Calu3 (cell line): ENCODE data around the gene P2RX1. TPM values are rescaled to one million over a fixed set of nuclear protein-coding genes. Genes with fewer than 3 reads are reported as not detected.
A peak's percentile ranks its signal among the peaks of the same experiment; 100 is the strongest.

Experiments used
- BruUV-seq: library from RNA; stranded (reverse); fragments of 400-500 nt; replicated peaks from 2 replicates; lab custom pipeline; 2021; lab: Mats Ljungman, UMichigan
- CTCF ChIA-PET: fragments of 300-600 bp; sonication (Branson Sonifier 250); formaldehyde crosslinking; loops from one replicate; lab custom pipeline; 2022; ENCODE audit warnings: antibody characterized with exemption; lab: Charles Lee
- DNase-seq: peaks from one replicate; pipeline ENCODE4 v3.0.0; 2022
- H3K27ac Mint-ChIP-seq: one replicate; pipeline ENCODE4 v1.8.0; 2022; ENCODE audit warnings: mixed read lengths; ENCODE audit not compliant: unreplicated experiment
- H3K27me3 Mint-ChIP-seq: one replicate; pipeline ENCODE4 v1.8.0; 2022; ENCODE audit warnings: mixed read lengths; ENCODE audit not compliant: unreplicated experiment
- H3K36me3 Mint-ChIP-seq: one replicate; pipeline ENCODE4 v1.8.0; 2022; ENCODE audit warnings: mild to moderate bottlenecking, moderate library complexity, mixed read lengths; ENCODE audit not compliant: insufficient read depth, unreplicated experiment
- H3K4me1 Mint-ChIP-seq: one replicate; pipeline ENCODE4 v1.8.0; 2022; ENCODE audit warnings: mild to moderate bottlenecking, low read depth, mixed read lengths; ENCODE audit not compliant: unreplicated experiment
- H3K4me3 Mint-ChIP-seq: one replicate; pipeline ENCODE4 v1.8.0; 2022; ENCODE audit warnings: mild to moderate bottlenecking, low read depth, moderate library complexity, mixed read lengths; ENCODE audit not compliant: unreplicated experiment
- H3K9me3 Mint-ChIP-seq: one replicate; pipeline ENCODE4 v1.8.0; 2022; ENCODE audit warnings: low read depth, mixed read lengths; ENCODE audit not compliant: unreplicated experiment
- intact Hi-C: fragments of 100-400 bp; cut with micrococcal nuclease; formaldehyde crosslinking; loops from one replicate; pipeline ENCODE4 v1.10.0; 2022; ENCODE audit not compliant: unreplicated experiment
- total RNA-seq: library from RNA; stranded (reverse); gene quantifications from 2 replicates; pipeline ENCODE4 v1.2.3, GENCODE V29; 2022
- TF ChIP-seq, protein P1 (sequence below): fragments of 200-600 bp; IDR thresholded peaks from one replicate; pipeline ENCODE4 v1.8.0; 2022; ENCODE audit warnings: antibody characterized with exemption; ENCODE audit not compliant: unreplicated experiment

The P2RX1 gene
- total RNA-seq, 1 experiment from 2014 or later, result not detected

DNA sequence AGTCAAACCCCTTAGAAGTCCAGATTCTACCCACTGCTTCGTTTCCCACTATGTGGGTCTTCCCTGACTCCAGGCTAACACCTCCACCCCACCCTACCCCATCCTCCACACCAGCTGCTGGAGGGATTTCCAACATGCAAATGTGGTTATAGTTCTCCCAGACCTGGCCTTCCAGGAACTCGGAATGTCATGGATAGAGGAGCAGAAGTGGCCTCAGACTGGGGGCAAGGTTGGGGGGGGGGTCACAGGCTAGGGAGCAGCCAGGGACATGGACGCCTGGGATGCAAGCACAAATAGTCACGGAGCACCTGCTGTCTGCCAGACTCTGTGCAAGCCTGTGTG, 25.4 kb downstream of the P2RX1 start:
- TF ChIP-seq, protein P1, sequence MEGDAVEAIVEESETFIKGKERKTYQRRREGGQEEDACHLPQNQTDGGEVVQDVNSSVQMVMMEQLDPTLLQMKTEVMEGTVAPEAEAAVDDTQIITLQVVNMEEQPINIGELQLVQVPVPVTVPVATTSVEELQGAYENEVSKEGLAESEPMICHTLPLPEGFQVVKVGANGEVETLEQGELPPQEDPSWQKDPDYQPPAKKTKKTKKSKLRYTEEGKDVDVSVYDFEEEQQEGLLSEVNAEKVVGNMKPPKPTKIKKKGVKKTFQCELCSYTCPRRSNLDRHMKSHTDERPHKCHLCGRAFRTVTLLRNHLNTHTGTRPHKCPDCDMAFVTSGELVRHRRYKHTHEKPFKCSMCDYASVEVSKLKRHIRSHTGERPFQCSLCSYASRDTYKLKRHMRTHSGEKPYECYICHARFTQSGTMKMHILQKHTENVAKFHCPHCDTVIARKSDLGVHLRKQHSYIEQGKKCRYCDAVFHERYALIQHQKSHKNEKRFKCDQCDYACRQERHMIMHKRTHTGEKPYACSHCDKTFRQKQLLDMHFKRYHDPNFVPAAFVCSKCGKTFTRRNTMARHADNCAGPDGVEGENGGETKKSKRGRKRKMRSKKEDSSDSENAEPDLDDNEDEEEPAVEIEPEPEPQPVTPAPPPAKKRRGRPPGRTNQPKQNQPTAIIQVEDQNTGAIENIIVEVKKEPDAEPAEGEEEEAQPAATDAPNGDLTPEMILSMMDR, result no peak
- no peak for DNase-seq
- Mint-ChIP-seq H3K27me3 (peaks cover 13% of the 10 kb centered on the region), H3K4me1 (peaks cover 35% of the 10 kb centered on the region), H3K36me3 (peaks cover 40% of the 10 kb centered on the region), H3K9me3 (no peaks in the 10 kb centered on the region), H3K27ac (peak overlapping the region; percentile 43), H3K4me3 (peak overlapping the region; percentile 65)
- CTCF ChIA-PET, result interaction anchor here (1.2 to 1.3 kb wide), 3 partner anchors 12 to 45 kb away, joined by 3 to 7 read pairs (median 5); partner anchors contain the start of gene NCBP3
- intact Hi-C loops, result no loop called here
- no TSS peak for BruUV-seq

DNA sequence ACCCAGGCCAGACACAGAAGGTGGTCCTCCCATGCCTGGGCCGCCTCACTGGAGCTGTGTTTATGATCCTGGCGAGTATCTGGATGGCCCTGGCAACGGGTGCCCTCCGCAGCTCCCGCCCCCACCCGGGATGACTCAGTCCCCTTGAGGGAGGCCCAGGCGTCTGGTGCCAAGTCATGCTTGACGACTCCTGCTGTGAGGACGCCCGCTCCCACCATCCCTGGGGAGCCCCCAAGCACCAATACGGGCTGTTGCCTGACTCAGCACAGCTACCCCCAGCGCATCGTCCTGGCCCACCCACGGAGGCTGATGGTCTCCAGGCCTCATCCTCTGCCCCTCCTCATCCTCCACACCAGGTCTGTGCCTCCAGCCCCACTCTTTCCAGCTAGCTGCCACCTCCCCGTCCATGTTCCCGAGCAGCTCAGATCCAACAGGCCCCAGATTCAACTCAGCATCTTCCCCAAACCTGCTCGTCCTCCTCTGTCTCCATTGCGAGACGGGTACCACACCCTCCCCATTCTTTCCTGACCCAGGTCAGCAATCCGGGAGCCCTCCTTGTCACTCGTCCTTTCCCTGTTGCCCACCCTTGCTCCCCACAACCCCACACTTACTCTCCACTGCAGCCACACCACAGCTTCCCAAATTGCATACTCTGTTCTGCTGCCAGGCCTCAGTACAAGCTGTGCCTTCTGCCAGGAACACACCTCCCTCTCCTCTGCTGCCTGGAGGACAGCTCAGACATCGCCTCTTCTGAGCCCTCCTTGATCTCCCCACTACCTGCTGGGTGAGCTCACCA, 26.0 kb downstream of the P2RX1 start:
- BruUV-seq, result no TSS peak
- Mint-ChIP-seq H3K4me3 (no peak overlapping the region), H3K27ac (peak overlapping the region; percentile 43), H3K9me3 (no peaks in the 10 kb centered on the region), H3K4me1 (peaks cover 35% of the 10 kb centered on the region), H3K27me3 (peaks cover 13% of the 10 kb centered on the region), H3K36me3 (peaks cover 40% of the 10 kb centered on the region)
- peak; percentile 76 for DNase-seq
- intact Hi-C loops, result no loop called here
- TF ChIP-seq, protein P1, result no peak
- CTCF ChIA-PET, result interaction anchor here (1.2 to 1.3 kb wide), 3 partner anchors 12 to 44 kb away, joined by 3 to 7 read pairs (median 5); partner anchors contain the start of gene NCBP3

GRCh38 chr17:3889325-3890012, 26.8 kb downstream of the P2RX1 start:
- TF ChIP-seq, protein P1, result no peak
- CTCF ChIA-PET, result interaction anchor here (1.2 to 1.3 kb wide), 3 partner anchors 11 to 43 kb away, joined by 3 to 7 read pairs (median 5); partner anchors contain the start of gene NCBP3
- Mint-ChIP-seq H3K9me3 (no peaks in the 10 kb centered on the region), H3K27me3 (peaks cover 13% of the 10 kb centered on the region), H3K4me1 (peaks cover 35% of the 10 kb centered on the region), H3K4me3 (no peak overlapping the region), H3K27ac (no peak overlapping the region), H3K36me3 (peaks cover 40% of the 10 kb centered on the region)
- DNase-seq, result no peak
- intact Hi-C loops, result no loop called here
- no TSS peak for BruUV-seq

DNA sequence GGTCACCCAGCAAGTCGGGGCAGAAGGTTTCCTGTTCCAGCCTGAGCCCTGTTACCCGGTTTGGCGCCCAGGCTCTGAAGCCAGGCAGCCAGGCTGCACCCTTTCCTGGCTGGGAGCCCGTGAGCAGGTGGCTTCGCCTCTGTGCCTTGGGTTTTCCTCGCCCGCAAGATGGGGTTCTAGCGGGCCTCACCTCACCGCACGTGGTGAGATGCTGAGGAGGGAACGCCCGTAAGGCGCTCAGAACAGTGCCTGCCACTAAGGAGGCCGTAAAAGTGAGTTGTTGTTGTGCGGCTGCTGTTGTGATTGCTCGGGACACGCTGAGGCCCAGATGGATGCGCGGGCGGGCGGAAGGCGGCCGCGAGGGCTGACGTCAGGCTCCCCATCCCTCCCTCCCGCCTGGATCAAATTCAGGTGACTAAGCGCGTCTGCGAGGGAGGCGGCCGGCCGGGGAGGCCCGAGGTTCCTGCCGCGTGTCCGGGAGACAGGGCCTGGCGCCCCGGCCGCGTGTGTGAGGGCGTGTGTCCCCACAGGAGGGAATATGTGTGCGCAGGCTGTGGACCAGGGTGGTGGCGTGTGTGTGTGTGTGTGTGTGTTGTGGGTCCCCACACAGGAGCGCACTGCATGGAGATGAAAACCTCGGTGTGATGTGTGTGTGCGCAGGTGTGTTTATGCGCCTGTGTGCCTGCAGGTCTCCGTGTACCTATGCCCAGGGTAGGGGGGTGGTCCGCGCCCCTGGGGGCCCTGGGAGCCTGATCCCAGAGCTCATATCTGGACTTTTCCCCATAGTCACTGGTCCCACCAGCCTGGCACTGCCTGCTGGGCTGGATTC, 27.7 kb downstream of the P2RX1 start:
- Mint-ChIP-seq H3K27me3 (peaks cover 13% of the 10 kb centered on the region), H3K27ac (no peak overlapping the region), H3K36me3 (peaks cover 38% of the 10 kb centered on the region), H3K4me3 (peak overlapping the region; percentile 26), H3K4me1 (peaks cover 35% of the 10 kb centered on the region), H3K9me3 (no peaks in the 10 kb centered on the region)
- intact Hi-C loops, result no loop called here
- TSS peak; percentile 22 for BruUV-seq
- peak; percentile 66 for DNase-seq
- CTCF ChIA-PET, result no interaction called here
- TF ChIP-seq, protein P1, result no peak
